Transverse colon (tissue), 4 donors: ENCODE measurements around the gene LYRM9. TPM values are rescaled to one million over a fixed set of nuclear protein-coding genes. Genes with fewer than 3 reads are reported as not detected.

Experiments
- DNase-seq: peaks from one replicate; pipeline ENCODE4 v3.0.0-alpha.2; 2019
- H3K27ac ChIP-seq, 4 donors: fragments of 200-600 bp; sonication (generic); 2 replicates each; pipeline ENCODE4 v1.5.1; 2016 to 2018; ENCODE audit warnings: inconsistent platforms in 4 of 4
- H3K27me3 ChIP-seq: fragments of 200-600 bp; sonication (generic); 2 replicates; pipeline ENCODE4 v1.5.1; 2017; ENCODE audit warnings: inconsistent platforms
- H3K36me3 ChIP-seq, 4 donors: fragments of 200-600 bp; sonication (generic); 2 replicates each; pipeline ENCODE4 v1.5.1; 2017 to 2019; ENCODE audit warnings: inconsistent platforms in 4 of 4
- H3K4me1 ChIP-seq, 4 donors: fragments of 200-600 bp; sonication (generic); 2 replicates each; pipeline ENCODE4 v1.5.1; 2017 to 2020; ENCODE audit warnings: inconsistent platforms in 4 of 4
- H3K4me3 ChIP-seq, 4 donors: fragments of 200-600 bp; sonication (generic); 1 replicate in 1 of 4; 2 replicates in 3 of 4; pipeline versions ENCODE4 v1.5.1 to v1.6.1; 2017 to 2019; ENCODE audit warnings: inconsistent platforms in 4 of 4
- H3K9me3 ChIP-seq, 2 donors: fragments of 200-600 bp; sonication (generic); 2 replicates each; pipeline ENCODE4 v1.5.1; 2017 to 2019; ENCODE audit warnings: inconsistent platforms in 2 of 2
- EP300 ChIP-seq: sonication (generic); formaldehyde crosslinking; IDR thresholded peaks from one replicate; pipeline ENCODE4 v1.6.1; 2017; ENCODE audit warnings: antibody characterized with exemption, low read depth
- POLR2A ChIP-seq: fragments of 450-650 bp; IDR thresholded peaks from one replicate; pipeline ENCODE4 v1.6.1; 2016; ENCODE audit warnings: antibody characterized with exemption, mild to moderate bottlenecking, moderate library complexity
- POLR2AphosphoS5 ChIP-seq, 3 donors: sonication (generic); formaldehyde crosslinking; IDR thresholded peaks; one replicate each; pipeline ENCODE4 v1.6.1; 2016; ENCODE audit warnings: antibody characterized with exemption in 3 of 3
- WGBS, 2 donors: methylation state at CpG; one replicate each; pipeline ENCODE4 v1.1.5; 2018; ENCODE audit warnings: low coverage in 1 of 2; 5-methylcytosine and 5-hydroxymethylcytosine counted together
- in situ Hi-C, 4 donors: fragments of 200-750 bp; cut with MboI; loops; one replicate each; pipeline versions ENCODE4 v1.15.0 to v1.15.1; 2017; ENCODE audit warnings: low sequenced_read_pairs in 3 of 4, low pct_ligation_motif_present in 1 of 4, low pct_unique_long_range_greater_than_20kb in 1 of 4
- intact Hi-C: fragments of 100-400 bp; cut with DNase I; formaldehyde crosslinking; loops from one replicate; pipeline ENCODE4 v1.15.1; 2023; ENCODE audit warnings: low total_unique reads
- total RNA-seq, 4 donors: library from RNA; depleted of rRNA; stranded (reverse); fragments of >200 nt; gene quantifications; one replicate each; pipeline ENCODE4 v1.1.0, GENCODE V29; 2016
- TF ChIP-seq, protein P1 (sequence below), 5 experiments: fragments of 200-600 bp in 3 of 5; fragments of 450-650 bp in 2 of 5; sonication (generic) in 3 of 5; IDR thresholded peaks; 1 replicate in 2 of 5; 2 replicates in 3 of 5; pipeline ENCODE4 v1.5.1; 2016 to 2017; ENCODE audit warnings: antibody characterized with exemption in 5 of 5, inconsistent platforms in 3 of 5, mild to moderate bottlenecking in 2 of 5, moderate library complexity in 1 of 5

LYRM9 gene
- total RNA-seq, 4 donors from 2014 or later = 2.6 to 33.0 (median 12.1) TPM

DNA sequence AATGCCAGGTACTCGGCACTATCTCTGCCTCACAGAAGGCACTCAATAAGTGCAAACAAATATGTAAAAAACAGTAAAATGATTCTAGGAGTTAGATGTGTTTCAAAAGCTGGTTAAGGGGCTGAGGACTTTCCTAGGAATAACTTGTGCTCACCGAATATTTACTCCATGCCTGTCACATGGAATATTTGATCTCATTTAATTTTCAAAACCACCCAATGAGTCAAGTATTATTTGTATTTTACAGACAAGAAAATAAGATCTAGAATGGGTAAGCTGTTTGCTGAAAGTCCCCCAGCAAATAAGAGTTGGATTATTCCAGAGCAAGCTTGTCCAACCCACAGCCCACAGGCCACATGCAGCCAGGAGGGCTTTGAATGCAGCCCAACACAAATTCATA is 34.6 kb upstream of the LYRM9 start:
- Histone ChIP-seq H3K27me3 (peaks cover 3% of the 10 kb centered on the region), H3K9me3 (no peaks in the 10 kb centered on the region), H3K36me3 (no peaks in the 10 kb centered on the region), H3K4me1 (no peaks in the 10 kb centered on the region), H3K4me3 (no peak overlapping the region), H3K27ac (no peak overlapping the region)
- TF ChIP-seq EP300 (no peak), POLR2A (no peak), POLR2AphosphoS5 (IDR thresholded peaks at IDR 0.05) (no peak)
- TF ChIP-seq, protein P1, sequence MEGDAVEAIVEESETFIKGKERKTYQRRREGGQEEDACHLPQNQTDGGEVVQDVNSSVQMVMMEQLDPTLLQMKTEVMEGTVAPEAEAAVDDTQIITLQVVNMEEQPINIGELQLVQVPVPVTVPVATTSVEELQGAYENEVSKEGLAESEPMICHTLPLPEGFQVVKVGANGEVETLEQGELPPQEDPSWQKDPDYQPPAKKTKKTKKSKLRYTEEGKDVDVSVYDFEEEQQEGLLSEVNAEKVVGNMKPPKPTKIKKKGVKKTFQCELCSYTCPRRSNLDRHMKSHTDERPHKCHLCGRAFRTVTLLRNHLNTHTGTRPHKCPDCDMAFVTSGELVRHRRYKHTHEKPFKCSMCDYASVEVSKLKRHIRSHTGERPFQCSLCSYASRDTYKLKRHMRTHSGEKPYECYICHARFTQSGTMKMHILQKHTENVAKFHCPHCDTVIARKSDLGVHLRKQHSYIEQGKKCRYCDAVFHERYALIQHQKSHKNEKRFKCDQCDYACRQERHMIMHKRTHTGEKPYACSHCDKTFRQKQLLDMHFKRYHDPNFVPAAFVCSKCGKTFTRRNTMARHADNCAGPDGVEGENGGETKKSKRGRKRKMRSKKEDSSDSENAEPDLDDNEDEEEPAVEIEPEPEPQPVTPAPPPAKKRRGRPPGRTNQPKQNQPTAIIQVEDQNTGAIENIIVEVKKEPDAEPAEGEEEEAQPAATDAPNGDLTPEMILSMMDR (IDR thresholded peaks at IDR 0.05) = no peak
- no peak for DNase-seq
- WGBS, 2 donors = 71 to 78% methylated on average over 2 of the region's 2 CpGs
- intact Hi-C loops = no loop called here
- in situ Hi-C loops = no loop called here

DNA sequence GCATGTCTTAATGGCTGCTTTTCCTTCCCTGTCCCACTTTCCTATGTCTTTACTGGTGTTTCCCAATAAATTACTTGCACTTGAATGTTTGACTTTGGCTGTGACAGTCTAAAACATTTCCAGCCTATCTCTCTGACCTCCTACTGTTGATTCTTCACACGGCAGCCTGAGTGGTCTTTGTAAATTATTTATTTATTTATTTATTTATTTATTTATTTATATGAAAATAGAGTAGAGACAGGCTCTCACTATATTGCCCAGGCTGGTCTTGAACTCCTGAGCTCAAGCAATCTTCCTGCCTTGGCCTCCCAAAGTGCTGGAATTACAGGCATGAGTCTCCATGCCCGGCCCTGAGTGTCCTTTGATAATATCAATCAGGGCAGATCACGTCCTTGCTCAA is 28.4 kb upstream of the LYRM9 start:
- in situ Hi-C loops = no loop called here
- TF ChIP-seq POLR2AphosphoS5 (IDR thresholded peaks at IDR 0.05) = no peak
- TF ChIP-seq EP300 = no peak
- no peak for TF ChIP-seq POLR2A
- TF ChIP-seq, protein P1 (IDR thresholded peaks at IDR 0.05) = no peak
- H3K36me3 ChIP-seq = no peaks in the 10 kb centered on the region
- DNase-seq = no peak
- no peaks in the 10 kb centered on the region for H3K9me3 ChIP-seq
- no peaks in the 10 kb centered on the region for H3K4me1 ChIP-seq
- 85 to 90% methylated on average over 3 of the region's 3 CpGs for WGBS, 2 donors
- H3K27ac ChIP-seq = no peak overlapping the region
- no peaks in the 10 kb centered on the region for H3K27me3 ChIP-seq
- intact Hi-C loops = no loop called here
- H3K4me3 ChIP-seq = no peak overlapping the region

DNA sequence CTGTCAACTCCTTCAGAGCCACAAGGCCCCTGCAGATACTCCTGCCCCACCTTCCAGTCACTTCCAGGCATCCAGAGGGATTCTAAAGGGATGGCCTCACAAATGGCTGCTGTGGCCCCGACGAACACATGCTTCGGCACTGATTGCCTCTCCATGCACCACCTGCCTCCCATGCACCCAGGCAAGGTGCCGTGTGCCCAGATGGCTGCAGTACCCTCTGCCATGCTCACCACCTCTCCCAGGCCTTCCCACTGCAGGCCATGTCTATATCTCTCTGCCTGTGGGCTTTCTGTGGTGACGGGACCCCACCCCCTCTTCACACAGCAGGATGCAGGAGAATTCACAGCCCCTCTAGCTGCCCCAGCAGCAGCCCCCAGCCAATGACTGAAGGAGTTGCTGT is 27.9 kb upstream of the LYRM9 start:
- no peaks in the 10 kb centered on the region for H3K27me3 ChIP-seq
- 98% methylated on average over 5 of the region's 5 CpGs; no CpG with 5 or more reads in 1 of the 2 donors for WGBS, 2 donors
- no peaks in the 10 kb centered on the region for H3K36me3 ChIP-seq
- no peaks in the 10 kb centered on the region for H3K4me1 ChIP-seq
- H3K9me3 ChIP-seq = no peaks in the 10 kb centered on the region
- no peak overlapping the region for H3K4me3 ChIP-seq
- no peak overlapping the region for H3K27ac ChIP-seq
- DNase-seq = no peak
- in situ Hi-C loops = no loop called here
- intact Hi-C loops = no loop called here
- TF ChIP-seq, protein P1 (IDR thresholded peaks at IDR 0.05) = no peak
- no peak for TF ChIP-seq EP300
- no peak for TF ChIP-seq POLR2AphosphoS5 (IDR thresholded peaks at IDR 0.05)
- TF ChIP-seq POLR2A = no peak

DNA sequence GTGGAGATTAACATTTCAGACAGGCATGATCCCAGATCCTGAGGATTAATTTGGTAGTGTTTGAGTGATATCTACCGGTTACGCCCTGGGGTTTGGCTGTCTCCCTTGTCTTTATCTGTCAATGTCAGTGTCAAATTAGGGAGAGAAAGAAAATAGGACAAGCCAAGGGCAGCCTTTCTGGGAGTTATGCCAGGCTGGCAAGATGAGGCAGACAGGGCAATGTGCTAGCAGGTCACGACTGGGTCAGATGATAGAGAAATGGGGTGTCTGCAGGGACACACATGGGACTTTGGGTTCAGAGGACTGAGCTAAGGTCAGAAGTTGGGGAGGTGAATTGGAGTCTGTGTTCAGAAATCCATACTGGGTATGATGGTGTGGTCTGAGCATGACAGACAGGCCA is 27.4 kb upstream of the LYRM9 start:
- WGBS, 2 donors = 86 to 95% methylated on average over 2 to 3 of the region's 3 CpGs
- no peaks in the 10 kb centered on the region for H3K36me3 ChIP-seq
- H3K4me1 ChIP-seq = no peaks in the 10 kb centered on the region
- no peaks in the 10 kb centered on the region for H3K9me3 ChIP-seq
- H3K27me3 ChIP-seq = no peaks in the 10 kb centered on the region
- no peak for DNase-seq
- intact Hi-C loops = no loop called here
- in situ Hi-C loops = no loop called here
- H3K27ac ChIP-seq = no peak overlapping the region
- TF ChIP-seq POLR2A = no peak
- no peak for TF ChIP-seq POLR2AphosphoS5 (IDR thresholded peaks at IDR 0.05)
- TF ChIP-seq, protein P1 (IDR thresholded peaks at IDR 0.05) = no peak
- no peak for TF ChIP-seq EP300
- no peak overlapping the region for H3K4me3 ChIP-seq
